Thyroid gland (tissue), 4 donors: ENCODE measurements around the gene GGCX.

Experiments used
- CTCF ChIP-seq, 6 experiments: fragments of 200-600 bp in 3 of 6; fragments of 450-650 bp in 3 of 6; sonication (generic) in 3 of 6; IDR thresholded peaks; one replicate each; pipeline ENCODE4 v1.5.1; 2016 to 2019; ENCODE audit warnings: antibody characterized with exemption in 6 of 6, mild to moderate bottlenecking in 2 of 6, inconsistent platforms in 1 of 6, moderate library complexity in 1 of 6
- POLR2A ChIP-seq, 2 donors: fragments of 450-650 bp; IDR thresholded peaks; one replicate each; pipeline ENCODE4 v1.6.1; 2017; ENCODE audit warnings: antibody characterized with exemption in 2 of 2, mild to moderate bottlenecking in 2 of 2, moderate library complexity in 1 of 2

DNA sequence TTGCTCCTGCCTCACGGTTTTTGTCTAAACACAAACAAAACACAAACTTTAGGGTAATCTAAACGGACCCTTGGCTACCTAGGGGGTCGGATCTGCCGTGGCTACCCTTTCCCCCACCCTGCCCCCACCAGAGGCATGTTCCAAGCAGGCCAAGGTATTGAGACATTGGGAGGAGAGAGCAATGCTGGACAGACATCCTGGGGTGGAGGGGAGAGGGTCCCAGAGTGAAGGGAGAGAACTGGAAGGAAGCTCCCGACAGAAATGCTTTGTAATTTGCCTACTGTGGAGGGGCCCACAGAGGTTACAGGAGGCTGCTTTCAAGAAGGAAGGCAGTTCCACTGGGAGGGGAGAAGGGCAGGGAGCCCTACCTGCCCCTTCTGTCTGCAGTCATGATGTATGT is 36.3 kb downstream of the GGCX start:
- TF ChIP-seq CTCF (IDR thresholded peaks at IDR 0.05) (no peak), POLR2A (IDR thresholded peaks at IDR 0.05) (no peak)
